ENCODE data around the gene OGFRL1.

OGFRL1 gene

GRCh38 chr6:71310261-71310660 is 21.6 kb downstream of the OGFRL1 start:
- H3K9me3 ChIP-seq (ENCODE audit: severe bottlenecking): no peaks in the 10 kb centered on the region
- peak overlapping the region; percentile 44 for H3K27ac ChIP-seq
- no peaks in the 10 kb centered on the region for H3K36me3 ChIP-seq
- peak; percentile 29 for DNase-seq
- TF ChIP-seq, protein P1, sequence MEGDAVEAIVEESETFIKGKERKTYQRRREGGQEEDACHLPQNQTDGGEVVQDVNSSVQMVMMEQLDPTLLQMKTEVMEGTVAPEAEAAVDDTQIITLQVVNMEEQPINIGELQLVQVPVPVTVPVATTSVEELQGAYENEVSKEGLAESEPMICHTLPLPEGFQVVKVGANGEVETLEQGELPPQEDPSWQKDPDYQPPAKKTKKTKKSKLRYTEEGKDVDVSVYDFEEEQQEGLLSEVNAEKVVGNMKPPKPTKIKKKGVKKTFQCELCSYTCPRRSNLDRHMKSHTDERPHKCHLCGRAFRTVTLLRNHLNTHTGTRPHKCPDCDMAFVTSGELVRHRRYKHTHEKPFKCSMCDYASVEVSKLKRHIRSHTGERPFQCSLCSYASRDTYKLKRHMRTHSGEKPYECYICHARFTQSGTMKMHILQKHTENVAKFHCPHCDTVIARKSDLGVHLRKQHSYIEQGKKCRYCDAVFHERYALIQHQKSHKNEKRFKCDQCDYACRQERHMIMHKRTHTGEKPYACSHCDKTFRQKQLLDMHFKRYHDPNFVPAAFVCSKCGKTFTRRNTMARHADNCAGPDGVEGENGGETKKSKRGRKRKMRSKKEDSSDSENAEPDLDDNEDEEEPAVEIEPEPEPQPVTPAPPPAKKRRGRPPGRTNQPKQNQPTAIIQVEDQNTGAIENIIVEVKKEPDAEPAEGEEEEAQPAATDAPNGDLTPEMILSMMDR (IDR thresholded peaks at IDR 0.05; ENCODE audit: low read depth, low read length): no peak
- no peak overlapping the region for H3K4me3 ChIP-seq (ENCODE audit: low read depth, low read length)
- no peaks in the 10 kb centered on the region for H3K27me3 ChIP-seq (ENCODE audit: insufficient read depth, low read depth, severe bottlenecking)

- no peak overlapping the region for H3K27ac ChIP-seq
- H3K4me3 ChIP-seq (ENCODE audit: low read depth, low read length): no peak overlapping the region
- no peaks in the 10 kb centered on the region for H3K9me3 ChIP-seq (ENCODE audit: severe bottlenecking)
- no peaks in the 10 kb centered on the region for H3K27me3 ChIP-seq (ENCODE audit: insufficient read depth, low read depth, severe bottlenecking)
- no peak for DNase-seq
- TF ChIP-seq, protein P1 (IDR thresholded peaks at IDR 0.05; ENCODE audit: low read depth, low read length): no peak
- no peaks in the 10 kb centered on the region for H3K36me3 ChIP-seq
These were observed 23.5 kb downstream of the OGFRL1 start for GRCh38 chr6:71312089-71312488.

- no peaks in the 10 kb centered on the region for H3K9me3 ChIP-seq (ENCODE audit: severe bottlenecking)
- TF ChIP-seq, protein P1 (IDR thresholded peaks at IDR 0.05; ENCODE audit: low read depth, low read length): no peak
- H3K4me3 ChIP-seq (ENCODE audit: low read depth, low read length): no peak overlapping the region
- H3K27ac ChIP-seq: no peak overlapping the region
- H3K27me3 ChIP-seq (ENCODE audit: insufficient read depth, low read depth, severe bottlenecking): no peaks in the 10 kb centered on the region
- no peaks in the 10 kb centered on the region for H3K36me3 ChIP-seq
- no peak for DNase-seq
These were observed 28.8 kb downstream of the OGFRL1 start for GRCh38 chr6:71317441-71317840.

DNA sequence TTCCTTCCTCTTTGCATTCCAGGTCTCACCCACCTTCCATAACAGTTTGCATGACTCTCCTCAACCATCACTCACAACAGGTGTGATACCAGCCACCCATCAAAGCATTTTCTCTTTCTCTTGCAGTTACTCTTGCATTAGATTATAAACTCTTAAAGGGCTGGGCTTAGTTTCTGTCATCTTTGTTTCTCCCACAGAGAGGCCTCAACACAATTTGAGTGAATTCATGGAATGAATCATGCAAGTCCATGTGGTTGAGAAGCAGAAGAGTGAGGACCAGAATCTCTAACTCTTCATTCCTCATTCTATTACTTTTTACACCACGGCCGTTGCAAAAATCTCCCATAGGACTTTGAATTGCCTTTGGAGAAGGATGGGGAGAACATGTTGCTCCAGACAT is 31.4 kb downstream of the OGFRL1 start:
- H3K9me3 ChIP-seq (ENCODE audit: severe bottlenecking): no peaks in the 10 kb centered on the region
- no peaks in the 10 kb centered on the region for H3K36me3 ChIP-seq
- H3K27me3 ChIP-seq (ENCODE audit: insufficient read depth, low read depth, severe bottlenecking): no peaks in the 10 kb centered on the region
- H3K27ac ChIP-seq: no peak overlapping the region
- no peak overlapping the region for H3K4me3 ChIP-seq (ENCODE audit: low read depth, low read length)
- no peak for DNase-seq
- TF ChIP-seq, protein P1 (IDR thresholded peaks at IDR 0.05; ENCODE audit: low read depth, low read length): no peak

DNA sequence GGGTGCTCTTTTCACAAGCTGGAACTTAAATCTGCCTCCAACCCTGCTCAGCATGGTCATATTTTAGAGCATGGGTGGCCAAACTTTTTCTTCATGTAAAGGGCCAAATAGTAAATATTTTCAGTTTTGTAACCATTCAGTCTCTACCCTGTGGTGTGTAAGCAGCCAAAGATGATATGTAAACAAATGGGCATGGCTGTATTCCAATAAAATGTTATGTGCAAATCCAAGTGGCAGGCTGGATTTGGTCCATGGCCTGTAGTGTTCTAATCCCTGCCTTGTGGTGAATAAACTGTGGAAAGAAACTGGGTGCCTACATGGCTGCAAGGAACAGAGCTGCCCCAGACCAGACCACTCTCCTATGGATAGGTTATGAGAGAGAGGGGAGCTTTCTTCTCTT is 32.7 kb downstream of the OGFRL1 start:
- H3K36me3 ChIP-seq: no peaks in the 10 kb centered on the region
- no peaks in the 10 kb centered on the region for H3K9me3 ChIP-seq (ENCODE audit: severe bottlenecking)
- H3K27me3 ChIP-seq (ENCODE audit: insufficient read depth, low read depth, severe bottlenecking): no peaks in the 10 kb centered on the region
- peak overlapping the region; percentile 47 for H3K27ac ChIP-seq
- TF ChIP-seq, protein P1 (IDR thresholded peaks at IDR 0.05; ENCODE audit: low read depth, low read length): no peak
- DNase-seq: no peak
- no peak overlapping the region for H3K4me3 ChIP-seq (ENCODE audit: low read depth, low read length)

GRCh38 chr6:71324194-71324785 is 35.7 kb downstream of the OGFRL1 start:
- TF ChIP-seq, protein P1 (IDR thresholded peaks at IDR 0.05; ENCODE audit: low read depth, low read length): no peak
- Histone ChIP-seq H3K27ac (no peak overlapping the region), H3K9me3 (ENCODE audit: severe bottlenecking) (no peaks in the 10 kb centered on the region), H3K36me3 (no peaks in the 10 kb centered on the region), H3K4me3 (ENCODE audit: low read depth, low read length) (no peak overlapping the region), H3K27me3 (ENCODE audit: insufficient read depth, low read depth, severe bottlenecking) (no peaks in the 10 kb centered on the region)
- no peak for DNase-seq

All from WERI-Rb-1 (cell line).